Esophagus (tissue), 2 donors: ENCODE measurements around the gene CDK19. TPM values are rescaled to one million over a fixed set of nuclear protein-coding genes. Genes with fewer than 3 reads are reported as not detected.

Experiments
- H3K27ac ChIP-seq, 2 donors: one replicate each; pipeline ENCODE4 v1.5.1; 2013; ENCODE audit warnings: low read depth in 2 of 2, mild to moderate bottlenecking in 2 of 2, inconsistent platforms in 1 of 2, low read length in 1 of 2, moderate library complexity in 1 of 2
- H3K27me3 ChIP-seq, 2 donors: one replicate each; pipeline ENCODE4 v1.6.1; 2013; ENCODE audit warnings: low read length in 2 of 2, control low read depth in 1 of 2, mild to moderate bottlenecking in 1 of 2; ENCODE audit not compliant: insufficient read depth in 2 of 2, control insufficient read depth in 1 of 2
- H3K36me3 ChIP-seq, 2 donors: one replicate each; pipeline ENCODE4 v1.6.1; 2013; ENCODE audit warnings: low read length in 1 of 2; ENCODE audit not compliant: control insufficient read depth in 2 of 2, insufficient read depth in 2 of 2
- H3K4me1 ChIP-seq, 2 donors: one replicate each; pipeline ENCODE4 v1.6.1; 2013; ENCODE audit warnings: low read length in 1 of 2; ENCODE audit not compliant: control insufficient read depth in 2 of 2, insufficient read depth in 2 of 2
- H3K4me3 ChIP-seq, 2 donors: one replicate each; pipeline ENCODE4 v1.5.1; 2013; ENCODE audit warnings: low read length in 2 of 2, mild to moderate bottlenecking in 2 of 2, low read depth in 1 of 2, moderate library complexity in 1 of 2
- H3K9me3 ChIP-seq, 2 donors: one replicate each; pipeline ENCODE4 v1.6.1; 2013; ENCODE audit warnings: mild to moderate bottlenecking in 2 of 2, low read depth in 1 of 2, low read length in 1 of 2, moderate library complexity in 1 of 2; ENCODE audit not compliant: control insufficient read depth in 2 of 2, insufficient read depth in 1 of 2
- WGBS, 2 donors: extraction: QIAGEN DNeasy Blood & Tissue Kit; methylation state at CpG; one replicate each; pipeline ENCODE4 v1.1.7; 2013; 5-methylcytosine and 5-hydroxymethylcytosine counted together
- polyA plus RNA-seq, 2 donors: library from polyadenylated mRNA; stranded (reverse); fragments of 200-250 nt; gene quantifications; one replicate each; pipeline ENCODE4 v1.2.3, GENCODE V29; 2013
- donor health status: healthy with polysubstance abuse.
- donor health status: Bipolar disorder and iron deficiency.

The CDK19 gene
- polyA plus RNA-seq, 2 donors: 5.5 to 6.6 TPM

DNA sequence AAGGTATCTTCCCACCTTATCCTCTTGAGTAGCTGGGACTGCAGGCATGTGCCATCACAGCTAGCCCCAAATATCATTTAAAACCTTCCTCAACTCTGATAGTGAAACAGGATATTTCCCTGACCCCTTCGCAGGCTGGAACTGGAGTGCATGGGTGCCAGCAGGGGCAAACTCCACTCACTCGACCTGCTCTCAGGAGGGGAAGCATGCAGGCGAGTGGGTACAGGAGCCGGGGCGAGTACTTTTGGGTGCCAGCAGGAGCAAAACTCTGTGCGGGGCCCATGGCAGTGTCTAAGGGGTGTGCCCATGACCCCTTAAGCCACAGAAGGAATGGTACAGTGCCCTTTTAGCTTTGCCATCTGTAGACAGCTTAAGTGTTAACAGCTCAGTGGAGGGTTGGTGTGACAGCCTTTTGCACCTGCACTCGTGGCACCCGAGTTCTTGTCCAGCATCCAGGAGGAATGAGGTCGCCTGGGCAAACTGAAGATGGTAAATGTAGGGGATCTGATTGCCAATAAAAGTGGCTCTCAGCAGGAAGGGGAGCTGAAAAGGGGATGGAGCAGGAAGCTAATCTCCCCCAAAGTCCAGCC is 155.1 kb downstream of the CDK19 start:
- Histone ChIP-seq H3K9me3 (no peaks in the 10 kb centered on the region), H3K36me3 (no peaks in the 10 kb centered on the region), H3K27ac (no peak overlapping the region), H3K4me3 (no peak overlapping the region), H3K27me3 (no peaks in the 10 kb centered on the region), H3K4me1 (no peaks in the 10 kb centered on the region)
- 94 to 96% methylated on average over 9 of the region's 9 CpGs for WGBS, 2 donors

- Histone ChIP-seq H3K36me3 (no peaks in the 10 kb centered on the region), H3K27ac (no peak overlapping the region), H3K9me3 (no peaks in the 10 kb centered on the region), H3K27me3 (no peaks in the 10 kb centered on the region), H3K4me1 (no peaks in the 10 kb centered on the region), H3K4me3 (no peak overlapping the region)
- WGBS, 2 donors: 74 to 75% methylated on average over 2 of the region's 2 CpGs
These were observed 156.5 kb downstream of the CDK19 start for GRCh38 chr6:110658631-110659211.

GRCh38 chr6:110656492-110656891 is 158.8 kb downstream of the CDK19 start:
- Histone ChIP-seq H3K36me3 (no peaks in the 10 kb centered on the region), H3K4me1 (no peaks in the 10 kb centered on the region), H3K9me3 (no peaks in the 10 kb centered on the region), H3K4me3 (no peak overlapping the region), H3K27ac (no peak overlapping the region), H3K27me3 (no peaks in the 10 kb centered on the region)
- WGBS, 2 donors: 75 to 92% methylated on average over 3 of the region's 3 CpGs

GRCh38 chr6:110655821-110656220 is 159.4 kb downstream of the CDK19 start:
- no peak overlapping the region for H3K27ac ChIP-seq
- H3K36me3 ChIP-seq: no peaks in the 10 kb centered on the region
- H3K4me3 ChIP-seq: no peak overlapping the region
- no peaks in the 10 kb centered on the region for H3K27me3 ChIP-seq
- 63 to 82% methylated on average over 1 of the region's 1 CpG for WGBS, 2 donors
- H3K9me3 ChIP-seq: no peaks in the 10 kb centered on the region
- H3K4me1 ChIP-seq: no peaks in the 10 kb centered on the region

DNA sequence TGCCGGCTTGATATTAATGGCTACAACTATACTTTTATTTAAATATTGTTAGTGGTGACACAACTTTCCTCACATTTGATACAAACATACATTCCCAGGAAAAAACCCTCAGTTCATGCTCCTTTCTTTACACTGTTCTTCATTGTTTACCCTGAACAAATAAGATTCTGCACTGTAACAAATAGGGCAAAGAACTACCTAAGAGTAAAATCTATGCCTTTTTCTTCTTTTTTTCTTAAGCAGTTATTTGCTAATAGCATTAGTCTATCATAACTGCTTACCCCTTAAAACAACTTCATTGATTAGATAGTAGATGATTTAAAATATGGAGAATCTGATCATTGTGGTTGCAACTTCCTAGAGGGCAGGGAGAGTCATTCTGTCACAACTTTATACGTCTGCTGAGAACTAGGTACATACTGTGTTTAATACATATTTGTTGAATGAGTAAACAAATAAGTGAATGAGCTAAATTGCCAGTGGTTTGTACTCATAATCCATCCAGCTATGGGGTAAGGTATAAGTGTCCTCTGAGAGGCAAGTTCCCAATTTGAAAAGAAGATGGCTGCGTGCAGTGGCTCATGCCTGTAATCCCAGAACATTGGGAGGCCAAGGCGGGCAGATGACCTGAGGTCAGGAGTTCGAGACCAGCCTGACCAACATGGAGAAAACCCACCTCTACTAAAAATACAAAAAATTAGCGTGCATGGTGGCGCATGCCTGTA is 161.0 kb downstream of the CDK19 start:
- no peaks in the 10 kb centered on the region for H3K27me3 ChIP-seq
- no peaks in the 10 kb centered on the region for H3K36me3 ChIP-seq
- WGBS, 2 donors: 85 to 92% methylated on average over 7 of the region's 7 CpGs
- no peaks in the 10 kb centered on the region for H3K9me3 ChIP-seq
- H3K4me3 ChIP-seq: no peak overlapping the region
- no peaks in the 10 kb centered on the region for H3K4me1 ChIP-seq
- H3K27ac ChIP-seq: no peak overlapping the region

DNA sequence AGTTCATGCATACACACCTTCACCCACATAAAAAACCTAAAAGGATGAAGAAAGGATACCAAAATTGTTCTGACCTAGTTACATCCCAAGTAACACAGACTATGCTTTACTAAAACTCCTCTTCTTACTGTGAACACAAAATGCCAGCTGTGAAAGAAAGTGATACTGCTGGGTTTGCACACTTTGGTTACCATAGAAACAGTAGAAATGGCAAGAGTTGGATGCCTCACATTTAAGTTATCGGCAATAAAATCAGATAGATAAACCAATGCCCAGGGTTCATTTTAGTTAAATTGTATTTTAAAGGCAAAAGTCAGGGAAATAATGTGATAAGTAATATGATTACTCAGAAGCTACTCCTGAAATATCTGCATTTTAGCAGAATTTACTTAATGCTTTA is 161.9 kb downstream of the CDK19 start:
- Histone ChIP-seq H3K36me3 (no peaks in the 10 kb centered on the region), H3K9me3 (no peaks in the 10 kb centered on the region), H3K4me3 (no peak overlapping the region), H3K27ac (no peak overlapping the region), H3K27me3 (no peaks in the 10 kb centered on the region), H3K4me1 (no peaks in the 10 kb centered on the region)
- 85 to 88% methylated on average over 1 of the region's 1 CpG for WGBS, 2 donors

DNA sequence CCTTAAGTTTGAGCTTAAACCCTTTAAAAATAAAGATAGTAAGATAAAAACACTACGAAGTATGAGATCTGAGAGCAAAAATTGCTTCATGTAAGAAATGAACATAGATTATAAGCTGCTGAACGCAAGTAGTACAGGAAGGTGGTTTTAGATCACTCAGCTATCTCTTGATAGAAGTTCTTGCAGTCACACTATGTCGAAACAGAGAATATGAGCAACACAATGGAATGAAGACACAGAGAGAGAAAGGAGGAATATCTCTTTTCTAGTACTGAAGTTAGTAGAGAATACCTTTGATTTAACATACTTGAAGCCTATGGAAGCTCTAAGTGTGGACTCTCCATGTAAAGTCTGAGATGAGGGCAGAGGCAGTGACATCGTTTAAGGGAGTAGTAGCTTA is 162.7 kb downstream of the CDK19 start:
- no peaks in the 10 kb centered on the region for H3K27me3 ChIP-seq
- H3K9me3 ChIP-seq: no peaks in the 10 kb centered on the region
- WGBS, 2 donors: 90 to 93% methylated on average over 4 of the region's 4 CpGs
- H3K27ac ChIP-seq: no peak overlapping the region
- H3K4me1 ChIP-seq: no peaks in the 10 kb centered on the region
- H3K36me3 ChIP-seq: no peaks in the 10 kb centered on the region
- H3K4me3 ChIP-seq: no peak overlapping the region

GRCh38 chr6:110650755-110651154 is 164.5 kb downstream of the CDK19 start:
- H3K27ac ChIP-seq: no peak overlapping the region
- H3K4me3 ChIP-seq: no peak overlapping the region
- 96 to 97% methylated on average over 4 of the region's 4 CpGs for WGBS, 2 donors
- H3K9me3 ChIP-seq: peaks cover 0 to 7% of the 10 kb centered on the region in 2 donors
- H3K4me1 ChIP-seq: no peaks in the 10 kb centered on the region
- peaks cover 4 to 6% of the 10 kb centered on the region in 2 donors for H3K36me3 ChIP-seq
- H3K27me3 ChIP-seq: no peaks in the 10 kb centered on the region

DNA sequence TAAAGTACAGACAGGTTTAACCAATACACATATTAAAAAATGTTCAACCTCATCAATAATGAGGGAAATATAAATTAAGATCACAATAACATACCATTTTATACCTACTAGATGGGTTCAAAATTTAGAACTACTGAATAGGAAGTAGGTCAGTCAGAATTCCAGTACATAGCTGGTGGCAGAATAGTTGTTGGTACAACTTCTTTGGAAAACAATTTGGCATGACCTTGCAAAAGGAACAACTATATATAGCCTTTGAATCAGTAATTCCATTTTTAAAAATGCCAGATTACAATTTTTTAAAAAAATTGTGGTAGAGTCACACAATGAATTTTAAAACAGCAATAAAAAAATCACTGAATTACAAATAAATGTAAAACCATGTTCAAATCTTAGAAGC is 165.6 kb downstream of the CDK19 start:
- Histone ChIP-seq H3K27me3 (no peaks in the 10 kb centered on the region), H3K9me3 (peaks cover 0 to 7% of the 10 kb centered on the region in 2 donors), H3K4me3 (no peak overlapping the region), H3K36me3 (peaks cover 4 to 9% of the 10 kb centered on the region in 2 donors), H3K27ac (no peak overlapping the region), H3K4me1 (no peaks in the 10 kb centered on the region)
